A673 (cell line): ENCODE results near the gene TJP1.

Experiments
- EZH2 ChIP-seq: fragments of 200-600 bp; sonication (generic); IDR thresholded peaks from 2 replicates; pipeline ENCODE4 v1.6.1; 2017; ENCODE audit warnings: borderline replicate concordance, low read depth, mild to moderate bottlenecking, mixed read lengths, antibody characterized with exemption, low read length; ENCODE audit not compliant: poor library complexity, severe bottlenecking
- TF ChIP-seq, protein P1 (sequence below): fragments of 300-800, 200-600 bp; sonication (generic); conservative IDR thresholded peaks from 2 replicates; pipeline ENCODE4 v1.5.1; 2017; ENCODE audit warnings: low read depth, mild to moderate bottlenecking, antibody characterized with exemption, low read length, moderate library complexity, mixed read lengths

DNA sequence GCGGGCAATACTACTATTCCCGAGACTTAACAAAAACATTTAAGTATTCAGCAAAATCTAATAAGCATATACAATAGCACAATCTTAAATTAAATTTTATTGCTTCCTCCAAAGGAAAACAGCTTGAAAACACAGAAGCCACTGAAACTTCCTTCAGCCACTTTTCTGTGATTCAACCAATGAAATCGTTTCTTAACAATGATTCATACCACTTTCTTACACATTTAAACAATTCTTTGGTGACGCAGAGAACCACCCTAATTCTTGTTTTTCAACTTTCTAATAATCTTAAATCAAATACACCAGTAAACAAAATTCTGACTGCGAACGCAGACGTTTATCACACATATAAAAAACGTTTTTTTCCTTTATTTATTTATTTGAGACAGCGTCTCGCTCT lies 4.1 kb downstream of the TJP1 start:
- no peak for TF ChIP-seq EZH2
- TF ChIP-seq, protein P1, sequence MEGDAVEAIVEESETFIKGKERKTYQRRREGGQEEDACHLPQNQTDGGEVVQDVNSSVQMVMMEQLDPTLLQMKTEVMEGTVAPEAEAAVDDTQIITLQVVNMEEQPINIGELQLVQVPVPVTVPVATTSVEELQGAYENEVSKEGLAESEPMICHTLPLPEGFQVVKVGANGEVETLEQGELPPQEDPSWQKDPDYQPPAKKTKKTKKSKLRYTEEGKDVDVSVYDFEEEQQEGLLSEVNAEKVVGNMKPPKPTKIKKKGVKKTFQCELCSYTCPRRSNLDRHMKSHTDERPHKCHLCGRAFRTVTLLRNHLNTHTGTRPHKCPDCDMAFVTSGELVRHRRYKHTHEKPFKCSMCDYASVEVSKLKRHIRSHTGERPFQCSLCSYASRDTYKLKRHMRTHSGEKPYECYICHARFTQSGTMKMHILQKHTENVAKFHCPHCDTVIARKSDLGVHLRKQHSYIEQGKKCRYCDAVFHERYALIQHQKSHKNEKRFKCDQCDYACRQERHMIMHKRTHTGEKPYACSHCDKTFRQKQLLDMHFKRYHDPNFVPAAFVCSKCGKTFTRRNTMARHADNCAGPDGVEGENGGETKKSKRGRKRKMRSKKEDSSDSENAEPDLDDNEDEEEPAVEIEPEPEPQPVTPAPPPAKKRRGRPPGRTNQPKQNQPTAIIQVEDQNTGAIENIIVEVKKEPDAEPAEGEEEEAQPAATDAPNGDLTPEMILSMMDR, result no peak
